Activated CD4-positive, alpha-beta T cell treated with anti-CD3 and anti-CD28 coated beads, Interleukin-2, amount 50 U/mL, for 48 hours (primary cell): ENCODE measurements around the gene LRCOL1.

Experiments
- DNase-seq, 2 experiments: peaks; one replicate each; pipeline ENCODE4 v3.0.0-alpha.2; 2020

Gene LRCOL1

GRCh38 chr12:132581348-132582057 is 28.9 kb downstream of the LRCOL1 start:
- DNase-seq: no peak

DNA sequence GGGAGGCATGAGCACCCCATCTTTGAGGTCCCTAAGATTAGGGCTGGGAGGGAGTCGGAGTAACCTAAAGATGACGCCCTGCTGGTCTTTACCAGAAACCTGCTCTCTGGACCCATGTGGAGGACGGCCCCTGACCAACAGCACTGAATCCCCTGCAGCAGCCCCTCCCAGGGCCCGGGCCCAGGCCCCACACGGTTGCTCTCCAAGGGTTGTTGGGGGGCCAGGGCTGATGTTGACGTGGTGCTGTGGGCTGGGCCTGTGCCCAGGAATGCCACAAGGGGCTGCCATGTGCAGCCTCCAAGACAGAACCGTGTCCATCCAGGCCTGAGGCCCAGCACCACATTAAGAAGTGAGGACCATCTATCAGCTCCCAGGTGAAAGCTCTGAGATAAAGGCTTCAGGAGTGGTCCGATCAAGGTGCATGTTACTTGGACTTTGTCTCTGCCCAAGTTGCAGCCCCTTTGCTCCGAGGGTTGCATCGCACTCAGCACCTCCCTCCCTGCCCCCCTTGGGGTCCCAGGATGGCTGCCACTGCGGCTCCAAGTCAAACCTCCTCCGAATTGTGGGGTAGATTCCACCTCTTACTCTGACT is 29.6 kb downstream of the LRCOL1 start:
- DNase-seq: no peak

GRCh38 chr12:132579744-132580143 is 30.6 kb downstream of the LRCOL1 start:
- no peak for DNase-seq

- no peak for DNase-seq
Observed at GRCh38 chr12:132578826-132579225, 31.6 kb downstream of the LRCOL1 start.

DNA sequence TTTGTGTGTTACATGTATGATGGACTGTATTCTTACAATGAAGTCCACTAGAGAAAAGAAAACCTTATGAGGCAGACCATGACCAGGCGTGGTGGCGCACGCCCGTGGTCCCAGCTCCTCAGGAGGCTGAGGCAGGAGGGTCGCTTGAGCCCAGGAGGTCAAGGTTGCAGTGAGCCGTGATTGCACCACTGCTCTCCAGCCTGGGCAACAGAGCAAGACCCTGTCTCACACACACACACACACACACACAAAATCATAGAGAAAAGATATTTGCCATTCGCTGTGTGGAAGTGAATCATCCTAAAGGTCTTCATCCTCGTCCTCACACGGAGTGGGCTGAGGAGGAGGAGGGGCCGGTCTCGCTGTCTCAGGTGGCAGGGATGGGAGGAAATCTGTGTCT is 32.3 kb downstream of the LRCOL1 start:
- DNase-seq: no peak

- no peak for DNase-seq
Observed at GRCh38 chr12:132577191-132577920, 33.0 kb downstream of the LRCOL1 start.

- no peak for DNase-seq
Observed at GRCh38 chr12:132576701-132577100, 33.7 kb downstream of the LRCOL1 start.

DNA sequence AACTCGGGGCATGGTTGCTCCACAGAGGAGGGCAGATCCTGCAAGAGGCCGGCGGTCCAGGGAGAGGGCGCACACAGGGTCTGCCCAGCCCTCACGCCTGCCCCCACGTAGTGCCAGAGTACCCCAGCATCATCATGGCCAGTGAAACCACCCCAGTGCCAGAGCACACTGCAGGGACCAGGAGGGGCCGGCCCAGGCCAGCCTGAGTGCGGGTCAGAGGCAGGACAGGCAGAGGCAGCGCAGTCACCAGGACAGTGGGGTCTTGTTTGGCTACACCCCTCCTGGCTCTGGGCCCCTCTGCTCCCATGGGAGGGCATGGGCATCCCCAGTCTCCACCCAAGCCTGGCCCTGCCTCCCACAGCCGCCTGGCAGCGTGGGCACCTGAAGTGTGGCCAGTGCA is 34.7 kb downstream of the LRCOL1 start:
- DNase-seq: no peak

- no peak for DNase-seq
Observed at GRCh38 chr12:132574271-132574996, 35.9 kb downstream of the LRCOL1 start.

DNA sequence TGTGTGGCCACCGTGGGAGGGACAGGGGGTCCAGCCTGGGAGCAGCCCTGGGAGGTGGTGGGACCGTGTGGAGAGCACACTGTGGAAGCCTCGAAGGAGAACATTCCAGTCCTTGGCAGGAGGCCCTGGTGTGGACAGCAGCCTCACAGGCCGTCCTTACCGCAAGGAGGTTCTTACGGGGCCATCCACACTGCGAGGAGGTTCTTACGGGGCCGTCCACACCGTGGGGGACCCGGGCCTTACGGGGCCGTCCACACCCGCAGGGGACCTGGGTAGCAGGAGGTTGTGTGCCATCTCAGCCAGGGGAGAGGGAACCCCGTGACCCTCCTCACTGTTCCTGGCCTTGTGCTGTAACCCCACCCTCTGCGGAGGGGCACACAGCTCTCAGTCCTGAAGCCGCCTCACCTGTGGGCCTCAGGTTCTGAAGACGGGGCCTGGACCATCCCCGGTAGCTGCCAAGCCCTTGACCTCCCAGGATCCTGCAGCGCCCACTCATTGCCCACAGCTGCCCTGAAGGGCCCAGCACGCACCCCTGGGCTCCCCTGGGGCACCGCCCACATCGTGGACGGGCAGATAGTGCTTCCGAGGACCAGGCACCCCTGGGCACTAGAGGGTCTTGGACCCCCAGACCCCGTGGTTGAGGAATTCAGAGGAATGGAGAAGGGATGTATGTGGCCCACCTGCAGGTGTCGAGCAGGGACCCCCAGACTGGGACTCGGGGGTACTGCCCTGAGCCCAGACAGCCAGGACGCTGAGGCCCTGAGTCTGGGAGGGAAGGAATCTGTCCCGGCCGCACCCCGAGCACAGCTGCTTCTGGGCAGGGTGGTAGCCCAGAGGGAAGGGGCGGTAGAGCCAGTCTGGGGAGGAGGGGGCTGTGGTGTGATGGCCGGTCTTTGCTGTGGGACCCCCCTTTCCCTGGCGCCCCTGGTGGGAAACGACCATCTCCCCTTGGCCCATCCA is 37.3 kb downstream of the LRCOL1 start:
- DNase-seq: no peak

- DNase-seq: no peak
Observed at GRCh38 chr12:132572106-132572505, 38.3 kb downstream of the LRCOL1 start.

GRCh38 chr12:132571598-132571997 is 38.8 kb downstream of the LRCOL1 start:
- no peak for DNase-seq

DNA sequence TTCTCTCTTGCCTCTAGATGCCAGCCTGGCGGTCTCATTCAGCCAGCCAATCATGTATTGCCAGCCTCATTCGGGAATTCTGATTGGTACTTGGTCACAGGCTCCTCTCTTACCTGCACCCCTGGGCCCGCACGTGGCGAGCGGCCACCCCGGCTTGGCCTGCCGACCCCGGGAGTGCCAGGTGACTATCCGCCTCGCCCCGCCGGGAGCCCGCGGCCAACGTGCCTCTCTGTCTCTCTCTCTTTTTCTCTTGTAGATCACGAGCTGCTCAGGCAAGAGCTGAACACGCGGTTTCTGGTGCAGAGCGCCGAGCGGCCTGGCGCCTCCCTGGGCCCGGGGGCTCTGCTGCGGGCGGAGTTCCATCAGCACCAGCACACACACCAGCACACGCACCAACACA is 39.3 kb downstream of the LRCOL1 start:
- DNase-seq: no peak

GRCh38 chr12:132570635-132571034 is 39.7 kb downstream of the LRCOL1 start:
- DNase-seq: no peak

DNA sequence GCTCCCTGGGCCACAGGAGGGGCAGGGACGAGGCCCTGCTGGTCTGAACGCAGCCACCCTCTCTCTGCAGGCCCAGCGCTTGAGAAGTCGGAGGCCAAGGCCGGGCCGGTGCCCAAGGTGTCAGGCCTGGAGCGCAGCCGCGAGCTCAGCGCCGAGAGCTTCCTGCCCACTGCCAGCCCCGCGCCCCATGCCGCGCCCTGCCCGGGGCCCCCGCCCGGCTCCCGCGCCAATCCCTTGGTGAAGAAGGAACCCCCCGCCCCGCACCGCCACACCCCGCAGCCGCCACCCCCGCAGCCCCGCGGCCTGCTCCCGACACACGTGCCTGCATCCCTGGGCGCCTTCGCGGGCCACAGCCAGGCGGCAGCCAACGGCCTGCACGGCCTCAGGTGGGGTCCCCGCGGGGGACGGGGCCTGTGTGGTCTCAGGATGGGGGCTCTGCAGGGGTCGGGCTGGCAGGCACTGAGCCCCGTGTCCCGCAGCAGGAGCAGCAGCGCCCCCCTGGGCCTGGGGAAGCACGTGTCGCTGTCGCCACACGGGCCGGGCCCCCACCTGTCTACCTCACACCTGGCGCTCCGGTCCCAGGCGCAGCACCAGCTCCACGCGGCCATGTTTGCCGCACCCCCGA is 40.4 kb downstream of the LRCOL1 start:
- DNase-seq: no peak

- DNase-seq: no peak
Observed at GRCh38 chr12:132568826-132569480, 41.4 kb downstream of the LRCOL1 start.

GRCh38 chr12:132568301-132568700 is 42.1 kb downstream of the LRCOL1 start:
- no peak for DNase-seq

DNA sequence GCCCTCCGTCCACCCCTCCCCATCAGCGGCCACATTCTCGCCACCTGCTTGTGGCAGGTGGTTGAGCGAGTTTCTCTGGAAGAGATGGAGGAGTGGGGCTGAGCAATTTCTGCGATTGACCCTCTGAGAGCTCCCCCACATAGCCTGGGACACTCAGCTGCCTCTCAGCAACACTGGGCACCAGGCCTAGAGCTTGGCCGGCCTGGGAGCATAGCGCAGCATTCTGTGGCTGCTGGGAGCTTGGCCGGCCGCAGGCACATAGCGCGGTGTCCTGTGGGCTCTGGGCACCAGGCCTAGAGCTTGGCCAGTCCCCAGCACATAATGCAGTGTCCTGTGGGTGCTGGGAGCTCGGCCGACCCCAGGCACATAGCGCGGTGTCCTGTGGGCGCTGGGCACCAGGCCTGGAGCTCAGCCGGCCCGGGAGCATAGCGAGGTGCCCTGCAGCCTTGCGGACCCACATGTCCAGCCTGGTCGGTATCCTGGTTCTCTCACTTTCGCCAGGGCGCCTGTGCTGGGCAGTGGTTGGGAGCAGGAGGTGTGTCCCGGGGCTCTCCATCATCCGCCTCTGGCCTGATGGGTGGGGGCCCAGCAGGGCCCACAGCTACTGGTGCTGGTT is 43.8 kb downstream of the LRCOL1 start:
- DNase-seq: no peak

GRCh38 chr12:132565365-132565764 is 45.0 kb downstream of the LRCOL1 start:
- no peak for DNase-seq

DNA sequence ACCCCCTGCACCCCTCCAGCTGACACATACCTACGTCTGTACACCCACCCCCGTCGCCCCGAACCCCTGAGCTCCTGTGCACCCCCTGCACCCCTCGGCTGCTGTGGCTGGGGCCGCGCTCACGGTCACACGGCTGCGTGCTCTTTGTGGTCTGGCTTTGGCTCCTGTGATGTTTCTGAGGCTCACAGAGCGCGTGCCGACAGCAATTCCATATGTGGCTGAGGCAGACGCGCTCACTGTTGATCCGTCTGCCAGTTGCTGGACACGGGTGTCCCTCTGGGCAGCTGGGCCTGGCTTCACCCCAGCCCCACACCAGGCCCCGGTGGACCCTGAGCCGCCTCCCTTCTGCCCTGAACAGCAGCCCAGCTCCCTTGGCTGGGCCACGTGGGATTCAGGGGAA is 46.5 kb downstream of the LRCOL1 start:
- DNase-seq: no peak

- no peak for DNase-seq
Observed at GRCh38 chr12:132562489-132563021, 47.8 kb downstream of the LRCOL1 start.
